H1 (cell line): ENCODE measurements around the gene PTTG1IP.
A peak's percentile ranks its signal among the peaks of the same experiment; 100 is the strongest.

Experiments used
- CHD2 ChIP-seq: IDR thresholded peaks from 2 replicates; pipeline ENCODE4 v1.6.1; 2012; ENCODE audit warnings: low read length, improper control_type of control experiment
- NANOG ChIP-seq: IDR thresholded peaks from 2 replicates; pipeline ENCODE4 v1.6.1; 2011; ENCODE audit warnings: low read length, low read depth, mild to moderate bottlenecking, inconsistent platforms; ENCODE audit not compliant: insufficient read depth, poor library complexity, severe bottlenecking
- SIN3A ChIP-seq, 2 experiments: IDR thresholded peaks in 1 of 2; conservative IDR thresholded peaks in 1 of 2; 2 replicates each; pipeline ENCODE4 v1.6.1; 2011 to 2012; ENCODE audit warnings: low read length in 2 of 2, improper control_type of control experiment in 1 of 2, low read depth in 1 of 2, mild to moderate bottlenecking in 1 of 2
- SP1 ChIP-seq: IDR thresholded peaks from 2 replicates; pipeline ENCODE4 v1.6.1; 2011; ENCODE audit warnings: low read depth, low read length
- SUZ12 ChIP-seq: fragments of 200-600 bp; sonication (generic); IDR thresholded peaks from 2 replicates; pipeline ENCODE4 v1.6.1; 2012; ENCODE audit warnings: mild to moderate bottlenecking, inconsistent platforms, low read length, moderate library complexity, mixed read lengths
- ZNF274 ChIP-seq: IDR thresholded peaks from 2 replicates; pipeline ENCODE4 v1.7.0; 2012; ENCODE audit warnings: low read length, borderline replicate concordance; ENCODE audit errors: extremely low read depth
- TF ChIP-seq, protein P1 (sequence below), 3 experiments: IDR thresholded peaks; 1 replicate in 2 of 3; 2 replicates in 1 of 3; pipeline versions ENCODE4 v1.5.1 to v1.6.1; 2011; ENCODE audit warnings: low read length in 3 of 3, mild to moderate bottlenecking in 3 of 3, inconsistent platforms in 2 of 3, low read depth in 1 of 3, moderate library complexity in 1 of 3; ENCODE audit not compliant: insufficient read depth in 1 of 3; ENCODE audit errors: control extremely low read depth in 1 of 3
- TF ChIP-seq, protein P2 (sequence below): IDR thresholded peaks from 2 replicates; pipeline ENCODE4 v1.6.1; 2012; ENCODE audit warnings: low read length, inconsistent platforms

DNA sequence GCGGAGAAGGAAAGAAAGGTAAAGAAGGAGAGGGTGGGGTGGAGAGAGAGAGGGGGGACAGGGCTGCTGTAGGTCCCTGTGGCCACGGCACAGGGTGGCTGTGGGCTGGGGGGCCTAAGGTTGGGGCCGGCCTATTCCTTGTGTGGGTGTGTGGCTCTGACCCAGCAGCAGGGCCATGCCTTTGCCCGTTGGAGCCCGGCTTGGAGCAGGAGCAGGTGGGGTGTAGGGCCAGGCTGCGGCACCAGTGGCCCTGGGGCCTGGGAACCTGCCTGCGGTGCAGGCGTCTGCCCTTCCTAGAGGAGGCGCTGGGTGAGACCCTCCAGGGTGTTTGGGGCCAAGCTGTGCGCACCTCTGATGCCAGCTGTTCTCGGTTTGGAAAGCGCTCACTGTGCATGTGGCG, 36.0 kb downstream of the PTTG1IP start:
- TF ChIP-seq SUZ12 = no peak
- TF ChIP-seq, protein P1, sequence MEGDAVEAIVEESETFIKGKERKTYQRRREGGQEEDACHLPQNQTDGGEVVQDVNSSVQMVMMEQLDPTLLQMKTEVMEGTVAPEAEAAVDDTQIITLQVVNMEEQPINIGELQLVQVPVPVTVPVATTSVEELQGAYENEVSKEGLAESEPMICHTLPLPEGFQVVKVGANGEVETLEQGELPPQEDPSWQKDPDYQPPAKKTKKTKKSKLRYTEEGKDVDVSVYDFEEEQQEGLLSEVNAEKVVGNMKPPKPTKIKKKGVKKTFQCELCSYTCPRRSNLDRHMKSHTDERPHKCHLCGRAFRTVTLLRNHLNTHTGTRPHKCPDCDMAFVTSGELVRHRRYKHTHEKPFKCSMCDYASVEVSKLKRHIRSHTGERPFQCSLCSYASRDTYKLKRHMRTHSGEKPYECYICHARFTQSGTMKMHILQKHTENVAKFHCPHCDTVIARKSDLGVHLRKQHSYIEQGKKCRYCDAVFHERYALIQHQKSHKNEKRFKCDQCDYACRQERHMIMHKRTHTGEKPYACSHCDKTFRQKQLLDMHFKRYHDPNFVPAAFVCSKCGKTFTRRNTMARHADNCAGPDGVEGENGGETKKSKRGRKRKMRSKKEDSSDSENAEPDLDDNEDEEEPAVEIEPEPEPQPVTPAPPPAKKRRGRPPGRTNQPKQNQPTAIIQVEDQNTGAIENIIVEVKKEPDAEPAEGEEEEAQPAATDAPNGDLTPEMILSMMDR (IDR thresholded peaks at IDR 0.05; ENCODE audit: control extremely low read depth in 1 of 3, insufficient read depth in 1 of 3, low read depth in 1 of 3, low read length in 3 of 3) = peak in 1 of 3 experiments; percentile 6; a peak in 1 of 4 replicates
- no peak for TF ChIP-seq CHD2
- TF ChIP-seq SP1 = no peak
- TF ChIP-seq ZNF274 = no peak
- TF ChIP-seq NANOG = no peak
- no peak for TF ChIP-seq SIN3A (conservative IDR thresholded peaks at IDR 0.05 in 1 of 2, IDR thresholded peaks at IDR 0.05 in 1 of 2; ENCODE audit: low read depth in 1 of 2, low read length in 2 of 2)
- TF ChIP-seq, protein P2, sequence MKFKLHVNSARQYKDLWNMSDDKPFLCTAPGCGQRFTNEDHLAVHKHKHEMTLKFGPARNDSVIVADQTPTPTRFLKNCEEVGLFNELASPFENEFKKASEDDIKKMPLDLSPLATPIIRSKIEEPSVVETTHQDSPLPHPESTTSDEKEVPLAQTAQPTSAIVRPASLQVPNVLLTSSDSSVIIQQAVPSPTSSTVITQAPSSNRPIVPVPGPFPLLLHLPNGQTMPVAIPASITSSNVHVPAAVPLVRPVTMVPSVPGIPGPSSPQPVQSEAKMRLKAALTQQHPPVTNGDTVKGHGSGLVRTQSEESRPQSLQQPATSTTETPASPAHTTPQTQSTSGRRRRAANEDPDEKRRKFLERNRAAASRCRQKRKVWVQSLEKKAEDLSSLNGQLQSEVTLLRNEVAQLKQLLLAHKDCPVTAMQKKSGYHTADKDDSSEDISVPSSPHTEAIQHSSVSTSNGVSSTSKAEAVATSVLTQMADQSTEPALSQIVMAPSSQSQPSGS = no peak
